A673 (cell line): Measurements from ENCODE around the gene RNF213. TPM values are rescaled to one million over a fixed set of nuclear protein-coding genes. Genes with fewer than 3 reads are reported as not detected.

Experiments used
- BruUV-seq: library from RNA; stranded (reverse); fragments of 400-500 nt; replicated peaks from 2 replicates; lab custom pipeline; 2021; lab: Mats Ljungman, UMichigan
- CTCF ChIA-PET: fragments of 300-600 bp; sonication (Branson Sonifier 250); formaldehyde crosslinking; loops from one replicate; lab custom pipeline; 2022; ENCODE audit warnings: antibody characterized with exemption; lab: Charles Lee
- POLR2A ChIA-PET: fragments of 300-600 bp; sonication (Branson Sonifier 250); formaldehyde crosslinking; loops from one replicate; lab custom pipeline; 2022; ENCODE audit warnings: antibody characterized with exemption; ENCODE audit not compliant: low non-redundant PET; lab: Charles Lee
- DNase-seq: peaks from one replicate; pipeline ENCODE4 v3.0.0-alpha.2; 2015; ENCODE audit warnings: low spot score
- H3K27ac ChIP-seq: fragments of 200-600 bp; sonication (generic); 2 replicates; pipeline ENCODE4 v1.5.1; 2016; ENCODE audit warnings: mixed run types, low read depth, mild to moderate bottlenecking, mixed read lengths, antibody characterized with exemption, low read length; ENCODE audit not compliant: poor library complexity, severe bottlenecking
- H3K27me3 ChIP-seq: fragments of 200-600 bp; sonication (generic); replicated peaks from 2 replicates; pipeline ENCODE4 v1.6.1; 2017; ENCODE audit warnings: mixed run types, low read depth, mild to moderate bottlenecking, mixed read lengths, antibody characterized with exemption, low read length; ENCODE audit not compliant: insufficient read depth, poor library complexity
- H3K36me3 ChIP-seq: fragments of 200-600 bp; sonication (generic); 2 replicates; pipeline ENCODE4 v1.6.1; 2016; ENCODE audit warnings: mixed run types, mild to moderate bottlenecking, mixed read lengths, antibody characterized with exemption, low read length; ENCODE audit not compliant: insufficient read depth, poor library complexity, severe bottlenecking
- H3K4me1 ChIP-seq: fragments of 200-600 bp; sonication (generic); 2 replicates; pipeline ENCODE4 v1.6.1; 2017; ENCODE audit warnings: mixed run types, mild to moderate bottlenecking, mixed read lengths, antibody characterized with exemption, low read length; ENCODE audit not compliant: insufficient read depth, poor library complexity, severe bottlenecking
- H3K4me3 ChIP-seq: fragments of 200-600 bp; sonication (generic); 2 replicates; pipeline ENCODE4 v1.5.1; 2016; ENCODE audit warnings: low read depth, mixed run types, mild to moderate bottlenecking, mixed read lengths, low read length; ENCODE audit not compliant: poor library complexity, severe bottlenecking
- H3K9me3 ChIP-seq: fragments of 200-600 bp; sonication (generic); 2 replicates; pipeline ENCODE4 v1.6.1; 2016; ENCODE audit warnings: mixed run types, low read depth, mild to moderate bottlenecking, mixed read lengths, antibody characterized with exemption, low read length; ENCODE audit not compliant: poor library complexity, severe bottlenecking
- EZH2 ChIP-seq: fragments of 200-600 bp; sonication (generic); IDR thresholded peaks from 2 replicates; pipeline ENCODE4 v1.6.1; 2017; ENCODE audit warnings: borderline replicate concordance, low read depth, mild to moderate bottlenecking, mixed read lengths, antibody characterized with exemption, low read length; ENCODE audit not compliant: poor library complexity, severe bottlenecking
- intact Hi-C: fragments of 100-400 bp; cut with micrococcal nuclease; formaldehyde crosslinking; loops from one replicate; pipeline ENCODE4 v1.10.0; 2022; ENCODE audit not compliant: unreplicated experiment
- total RNA-seq: library from RNA; stranded (reverse); gene quantifications from 2 replicates; pipeline ENCODE4 v1.2.3, GENCODE V29; 2021
- TF ChIP-seq, protein P1 (sequence below): fragments of 300-800, 200-600 bp; sonication (generic); conservative IDR thresholded peaks from 2 replicates; pipeline ENCODE4 v1.5.1; 2017; ENCODE audit warnings: low read depth, mild to moderate bottlenecking, antibody characterized with exemption, low read length, moderate library complexity, mixed read lengths

RNF213 gene
- total RNA-seq, 1 experiment from 2014 or later: 78.0 TPM

DNA sequence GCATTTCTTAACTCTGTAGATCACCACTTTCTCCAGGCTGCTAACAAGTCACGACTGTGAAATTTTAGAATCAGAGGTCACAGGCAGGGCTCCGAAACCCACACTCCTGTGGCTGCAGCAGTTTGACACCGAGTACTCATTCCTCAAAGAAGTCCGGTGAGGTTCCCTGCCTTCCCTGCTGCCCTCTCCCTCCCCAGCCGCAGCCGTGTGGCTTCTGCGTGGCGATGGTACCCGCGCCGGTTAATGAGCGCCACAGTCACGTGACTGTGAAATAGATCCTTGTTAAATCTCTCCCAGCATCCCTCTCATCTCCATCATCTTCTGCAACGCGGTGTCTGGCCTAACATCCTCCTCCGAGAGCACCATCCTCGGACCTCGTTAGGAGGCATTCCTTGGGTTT, 89.1 kb downstream of the RNF213 start:
- Histone ChIP-seq H3K9me3 (no peaks in the 10 kb centered on the region), H3K36me3 (peaks cover 72% of the 10 kb centered on the region), H3K27ac (no peak overlapping the region), H3K27me3 (no peaks in the 10 kb centered on the region), H3K4me3 (no peak overlapping the region), H3K4me1 (no peaks in the 10 kb centered on the region)
- no peak for DNase-seq
- ChIA-PET CTCF (no interaction called here), POLR2A (no interaction called here)
- intact Hi-C loops: no loop called here
- no peak for TF ChIP-seq EZH2
- TF ChIP-seq, protein P1, sequence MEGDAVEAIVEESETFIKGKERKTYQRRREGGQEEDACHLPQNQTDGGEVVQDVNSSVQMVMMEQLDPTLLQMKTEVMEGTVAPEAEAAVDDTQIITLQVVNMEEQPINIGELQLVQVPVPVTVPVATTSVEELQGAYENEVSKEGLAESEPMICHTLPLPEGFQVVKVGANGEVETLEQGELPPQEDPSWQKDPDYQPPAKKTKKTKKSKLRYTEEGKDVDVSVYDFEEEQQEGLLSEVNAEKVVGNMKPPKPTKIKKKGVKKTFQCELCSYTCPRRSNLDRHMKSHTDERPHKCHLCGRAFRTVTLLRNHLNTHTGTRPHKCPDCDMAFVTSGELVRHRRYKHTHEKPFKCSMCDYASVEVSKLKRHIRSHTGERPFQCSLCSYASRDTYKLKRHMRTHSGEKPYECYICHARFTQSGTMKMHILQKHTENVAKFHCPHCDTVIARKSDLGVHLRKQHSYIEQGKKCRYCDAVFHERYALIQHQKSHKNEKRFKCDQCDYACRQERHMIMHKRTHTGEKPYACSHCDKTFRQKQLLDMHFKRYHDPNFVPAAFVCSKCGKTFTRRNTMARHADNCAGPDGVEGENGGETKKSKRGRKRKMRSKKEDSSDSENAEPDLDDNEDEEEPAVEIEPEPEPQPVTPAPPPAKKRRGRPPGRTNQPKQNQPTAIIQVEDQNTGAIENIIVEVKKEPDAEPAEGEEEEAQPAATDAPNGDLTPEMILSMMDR: no peak
- no TSS peak for BruUV-seq

- no TSS peak for BruUV-seq
- H3K27ac ChIP-seq: no peak overlapping the region
- no peaks in the 10 kb centered on the region for H3K27me3 ChIP-seq
- intact Hi-C loops: no loop called here
- H3K4me1 ChIP-seq: no peaks in the 10 kb centered on the region
- ChIA-PET CTCF (no interaction called here), POLR2A (no interaction called here)
- TF ChIP-seq, protein P1: no peak
- no peak for TF ChIP-seq EZH2
- H3K9me3 ChIP-seq: no peaks in the 10 kb centered on the region
- no peak for DNase-seq
- peaks cover 50% of the 10 kb centered on the region for H3K36me3 ChIP-seq
- H3K4me3 ChIP-seq: no peak overlapping the region
Measured at GRCh38 chr17:80352216-80352895, 91.7 kb downstream of the RNF213 start.

DNA sequence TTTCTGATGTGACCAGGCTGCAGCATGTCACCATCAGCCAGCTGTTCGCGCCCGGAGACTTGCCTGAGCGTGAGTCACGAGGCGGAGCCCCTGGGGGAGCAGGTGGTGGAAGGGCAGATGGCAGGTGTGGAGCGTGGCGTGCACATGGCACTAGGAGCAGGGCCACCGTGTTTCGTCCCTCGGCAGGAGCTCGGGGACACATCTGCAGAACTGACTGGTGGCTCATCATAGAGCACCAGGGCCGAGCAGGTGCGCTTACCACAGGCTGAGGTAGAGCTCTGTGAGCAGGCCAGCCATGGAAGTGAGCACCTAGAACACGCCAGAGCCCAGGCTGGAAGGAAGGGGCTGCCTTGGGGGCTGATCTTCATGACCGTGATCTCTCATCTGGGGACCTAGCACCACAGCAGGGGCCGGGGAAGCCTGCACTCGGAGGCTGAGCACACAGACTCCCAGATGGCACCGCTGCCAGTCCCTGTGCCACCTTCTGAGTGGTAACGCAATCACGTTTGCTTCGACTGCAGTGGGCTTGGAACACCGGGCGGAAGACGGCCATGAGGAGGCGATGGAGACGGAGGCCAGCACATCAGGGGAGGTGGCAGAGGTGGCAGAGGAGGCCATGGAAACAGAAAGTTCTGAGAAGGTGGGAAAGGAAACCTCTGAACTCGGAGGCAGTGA, 92.5 kb downstream of the RNF213 start:
- Histone ChIP-seq H3K36me3 (peaks cover 50% of the 10 kb centered on the region), H3K27me3 (no peaks in the 10 kb centered on the region), H3K9me3 (no peaks in the 10 kb centered on the region), H3K4me3 (no peak overlapping the region), H3K27ac (no peak overlapping the region), H3K4me1 (no peaks in the 10 kb centered on the region)
- TF ChIP-seq, protein P1: no peak
- TF ChIP-seq EZH2: no peak
- ChIA-PET CTCF (no interaction called here), POLR2A (no interaction called here)
- intact Hi-C loops: no loop called here
- DNase-seq: no peak
- BruUV-seq: no TSS peak
